WTC11 (cell line): ENCODE data around the gene OR6J1. TPM values are rescaled to one million over a fixed set of nuclear protein-coding genes. Genes with fewer than 3 reads are reported as not detected.

Source experiments
- ATAC-seq: fragments of 200-7000 bp; cut with Tn5 transposase; 2 replicates; pipeline ENCODE4 v1.10.0; 2021; ENCODE audit warnings: mild to moderate bottlenecking, moderate library complexity
- CTCF ChIA-PET: fragments of 300-600 bp; sonication (Branson Sonifier 250); formaldehyde crosslinking; loops from one replicate; lab custom pipeline; 2021; ENCODE audit warnings: antibody characterized with exemption; lab: Charles Lee
- POLR2A ChIA-PET: fragments of 350-600 bp; sonication (Branson Sonifier 250); formaldehyde crosslinking; loops from one replicate; lab custom pipeline; 2021; ENCODE audit warnings: antibody characterized with exemption; lab: Charles Lee
- DNase-seq: peaks from one replicate; pipeline ENCODE4 v3.0.0; 2021; ENCODE audit warnings: low spot score
- H3K27ac Mint-ChIP-seq: 2 replicates; pipeline ENCODE4 v1.8.0; 2021; ENCODE audit warnings: mixed read lengths
- H3K27me3 Mint-ChIP-seq: 2 replicates; pipeline ENCODE4 v1.8.0; 2021; ENCODE audit warnings: low read depth, mild to moderate bottlenecking, moderate library complexity, mixed read lengths
- H3K36me3 Mint-ChIP-seq: 2 replicates; pipeline ENCODE4 v1.8.0; 2021; ENCODE audit warnings: mixed read lengths
- H3K4me1 Mint-ChIP-seq: 2 replicates; pipeline ENCODE4 v1.8.0; 2022; ENCODE audit warnings: mixed read lengths
- H3K4me3 Mint-ChIP-seq: 2 replicates; pipeline ENCODE4 v1.8.0; 2021; ENCODE audit warnings: mild to moderate bottlenecking, moderate library complexity, mixed read lengths
- H3K9me3 Mint-ChIP-seq: 2 replicates; pipeline ENCODE4 v1.8.0; 2021; ENCODE audit warnings: mixed read lengths
- ATF1 ChIP-seq: sonication (generic); formaldehyde crosslinking; IDR thresholded peaks from 2 replicates; pipeline ENCODE4 v1.8.1; 2023; ENCODE audit warnings: mild to moderate bottlenecking, moderate library complexity, missing genetic modification reagents
- CREB1 ChIP-seq: sonication (generic); formaldehyde crosslinking; IDR thresholded peaks from 2 replicates; pipeline ENCODE4 v1.8.0; 2023; ENCODE audit warnings: mild to moderate bottlenecking, missing genetic modification reagents
- CREM ChIP-seq: sonication (generic); formaldehyde crosslinking; IDR thresholded peaks from 2 replicates; pipeline ENCODE4 v1.8.1; 2022; ENCODE audit warnings: mild to moderate bottlenecking, missing genetic modification reagents, moderate library complexity
- CTCF ChIP-seq: fragments of 200-600 bp; IDR thresholded peaks from 2 replicates; pipeline ENCODE4 v1.8.0; 2022; ENCODE audit warnings: antibody characterized with exemption
- ERG ChIP-seq: fragments of 250-450 bp; sonication (Bioruptor Pico); IDR thresholded peaks from 2 replicates; pipeline ENCODE4 v1.8.0; 2021; ENCODE audit warnings: mild to moderate bottlenecking
- ETV6 ChIP-seq: sonication (generic); formaldehyde crosslinking; IDR thresholded peaks from 2 replicates; pipeline ENCODE4 v1.8.1; 2022; ENCODE audit warnings: mild to moderate bottlenecking, missing genetic modification reagents
- FOXJ3 ChIP-seq: sonication (generic); formaldehyde crosslinking; IDR thresholded peaks from 2 replicates; pipeline ENCODE4 v1.9.0; 2021; ENCODE audit warnings: missing genetic modification reagents, mild to moderate bottlenecking, borderline replicate concordance
- FOXK1 ChIP-seq: sonication (generic); formaldehyde crosslinking; IDR thresholded peaks from 2 replicates; pipeline ENCODE4 v1.8.0; 2022; ENCODE audit warnings: mild to moderate bottlenecking, moderate library complexity, missing genetic modification reagents
- GRHL2 ChIP-seq: fragments of 250-450 bp; sonication (Bioruptor Pico); IDR thresholded peaks from 2 replicates; pipeline ENCODE4 v1.8.0; 2022; ENCODE audit warnings: mild to moderate bottlenecking, moderate library complexity; ENCODE audit not compliant: insufficient replicate concordance, severe bottlenecking
- NFE2L1 ChIP-seq: sonication (generic); formaldehyde crosslinking; IDR thresholded peaks from 2 replicates; pipeline ENCODE4 v1.8.1; 2023; ENCODE audit warnings: missing genetic modification reagents
- PRRX2 ChIP-seq: fragments of 250-450 bp; sonication (Bioruptor Pico); IDR thresholded peaks from 2 replicates; pipeline ENCODE4 v1.8.0; 2021; ENCODE audit warnings: mild to moderate bottlenecking
- SP1 ChIP-seq: sonication (generic); formaldehyde crosslinking; conservative IDR thresholded peaks from 2 replicates; pipeline ENCODE4 v1.8.1; 2022; ENCODE audit warnings: missing genetic modification reagents
- ZNF121 ChIP-seq: sonication (generic); formaldehyde crosslinking; IDR thresholded peaks from 2 replicates; pipeline ENCODE4 v1.8.0; 2023; ENCODE audit warnings: missing genetic modification reagents
- ZNF138 ChIP-seq: sonication (generic); formaldehyde crosslinking; conservative IDR thresholded peaks from 2 replicates; pipeline ENCODE4 v1.8.1; 2022; ENCODE audit warnings: mild to moderate bottlenecking, moderate library complexity, missing genetic modification reagents
- ZNF232 ChIP-seq: sonication (generic); formaldehyde crosslinking; IDR thresholded peaks from 2 replicates; pipeline ENCODE4 v1.8.0; 2022; ENCODE audit warnings: mild to moderate bottlenecking, missing genetic modification reagents
- ZNF281 ChIP-seq: sonication (generic); formaldehyde crosslinking; IDR thresholded peaks from 2 replicates; pipeline ENCODE4 v1.8.0; 2023; ENCODE audit warnings: mild to moderate bottlenecking, missing genetic modification reagents
- ZNF317 ChIP-seq: sonication (generic); formaldehyde crosslinking; IDR thresholded peaks from 2 replicates; pipeline ENCODE4 v1.8.1; 2023; ENCODE audit warnings: low read depth, mild to moderate bottlenecking, moderate library complexity, missing genetic modification reagents, borderline replicate concordance
- ZNF423 ChIP-seq: fragments of 250-450 bp; sonication (Bioruptor Pico); IDR thresholded peaks from 2 replicates; pipeline ENCODE4 v2.1.2; 2022; ENCODE audit warnings: mild to moderate bottlenecking, moderate library complexity
- total RNA-seq: library from RNA; stranded (reverse); gene quantifications from 3 replicates; pipeline ENCODE4 v1.2.3, GENCODE V29; 2021

The OR6J1 gene
- total RNA-seq, 1 experiment from 2014 or later, result not detected

- TF ChIP-seq ZNF121 (CRISPR knock-in tag), result no peak
- TF ChIP-seq, all 79 proteins: peak for 0
These were observed 6.9 kb upstream of the OR6J1 start (continued) for GRCh38 chr14:22650960-22651521.

- ATAC-seq, result no peak
- Mint-ChIP-seq H3K9me3 (no peaks in the 10 kb centered on the region), H3K27ac (no peak overlapping the region), H3K36me3 (no peaks in the 10 kb centered on the region), H3K4me1 (0 out of 2 replicates have a peak, but pooled peaks cover 3% of the 10 kb centered on the region), H3K27me3 (no peaks in the 10 kb centered on the region; the same call in 1 of the 2 replicates), H3K4me3 (no peak overlapping the region)
- TF ChIP-seq NFE2L1 (CRISPR knock-in tag) (no peak), ZNF281 (CRISPR knock-in tag) (no peak), ZNF317 (CRISPR knock-in tag) (no peak), PRRX2 (CRISPR knock-in tag) (no peak), SP1 (CRISPR knock-in tag) (no peak), ZNF121 (CRISPR knock-in tag) (no peak), CREM (CRISPR knock-in tag) (no peak), ETV6 (CRISPR knock-in tag) (no peak), FOXK1 (CRISPR knock-in tag) (no peak), ATF1 (CRISPR knock-in tag) (no peak), CREB1 (CRISPR knock-in tag) (no peak), CTCF (no peak), ZNF423 (CRISPR knock-in tag) (no peak), FOXJ3 (CRISPR knock-in tag) (no peak), GRHL2 (no peak)
- DNase-seq, result no peak
- POLR2A ChIA-PET, result interaction anchor here (0.6 kb wide), 1 partner anchor 61 kb away, joined by 3 read pairs; the partner anchor contains the start of gene DAD1
- CTCF ChIA-PET, result interaction anchor here (3.3 to 4.3 kb wide), 2 partner anchors 79 to 80 kb away, joined by 24 to 90 read pairs; no protein-coding TSS in a partner anchor
These were observed 6.0 kb upstream of the OR6J1 start for GRCh38 chr14:22650046-22650739.

GRCh38 chr14:22648506-22648905, 4.4 kb upstream of the OR6J1 start:
- no peak for DNase-seq
- H3K9me3 Mint-ChIP-seq, result no peaks in the 10 kb centered on the region
- ChIA-PET CTCF (interaction anchor here (0.9 to 3.3 kb wide), 3 partner anchors 59 to 89 kb away, joined by 3 to 24 read pairs (median 6); partner anchors contain the start of gene DAD1), POLR2A (no interaction called here)
- no peak overlapping the region for H3K27ac Mint-ChIP-seq
- no peak for ATAC-seq
- H3K36me3 Mint-ChIP-seq, result no peaks in the 10 kb centered on the region
- 0 out of 2 replicates have a peak, but pooled peaks cover 3% of the 10 kb centered on the region for H3K4me1 Mint-ChIP-seq
- TF ChIP-seq ZNF138 (no peak), ERG (CRISPR knock-in tag) (no peak), ZNF232 (CRISPR knock-in tag) (no peak)
- H3K27me3 Mint-ChIP-seq, result no peaks in the 10 kb centered on the region; the same call in 1 of the 2 replicates
- no peak overlapping the region for H3K4me3 Mint-ChIP-seq
